CD4-positive, alpha-beta T cell treated with Interleukin-6 at 100 ng/mL for 8 hours (primary cell): Measurements from ENCODE around the gene VCL.
A peak's percentile ranks its signal among the peaks of the same experiment; 100 is the strongest.
"Not testable (repeated sequence)": the region's sequence is repeated elsewhere in the genome, so short reads cannot be mapped to it uniquely, and the experiment has no call there.

Experiments
- DNase-seq: peaks from one replicate; pipeline ENCODE4 v3.0.0-alpha.2; 2020; ENCODE audit warnings: mixed read lengths, low spot score

VCL gene

DNA sequence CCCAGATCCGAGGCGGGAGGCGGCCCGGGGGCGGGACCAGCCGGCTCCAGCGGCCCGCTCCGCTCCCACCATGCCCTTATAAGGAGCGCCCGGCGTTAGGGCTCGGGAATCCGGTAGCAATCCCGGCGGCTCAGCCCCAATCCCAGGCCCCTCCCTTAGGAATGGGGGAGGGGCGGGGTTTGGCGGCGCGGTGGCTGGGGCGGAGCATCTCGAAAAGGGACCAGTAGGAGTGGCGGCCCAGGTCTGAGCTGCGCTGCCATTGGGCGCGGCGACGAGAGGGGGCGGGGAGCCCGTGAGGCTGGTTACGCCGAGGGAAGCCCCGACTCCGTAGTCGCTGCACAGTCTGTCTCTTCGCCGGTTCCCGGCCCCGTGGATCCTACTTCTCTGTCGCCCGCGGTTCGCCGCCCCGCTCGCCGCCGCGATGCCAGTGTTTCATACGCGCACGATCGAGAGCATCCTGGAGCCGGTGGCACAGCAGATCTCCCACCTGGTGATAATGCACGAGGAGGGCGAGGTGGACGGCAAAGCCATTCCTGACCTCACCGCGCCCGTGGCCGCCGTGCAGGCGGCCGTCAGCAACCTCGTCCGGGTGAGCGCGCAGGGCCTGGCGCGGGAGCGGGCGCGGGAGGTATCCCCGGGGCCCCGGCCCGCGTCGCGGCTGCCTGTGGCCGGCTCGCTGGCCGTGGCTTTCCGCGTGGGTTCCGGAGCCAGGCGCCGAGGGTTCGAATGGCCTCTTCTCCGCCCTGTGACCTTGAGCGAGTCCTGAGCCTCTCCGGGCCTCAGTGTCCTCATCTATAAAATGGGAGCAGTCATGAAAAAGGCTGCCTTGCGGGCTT lies at the start of gene VCL:
TSS of gene VCL (plus strand) at position 330 of the 836 bp plus-strand sequence. CDS start at position 422, 92 bp downstream.
- DNase-seq, result peak; percentile 94

GRCh38 chr10:73948947-73949633 lies 48.8 kb upstream of the VCL start:
- no peak for DNase-seq

DNA sequence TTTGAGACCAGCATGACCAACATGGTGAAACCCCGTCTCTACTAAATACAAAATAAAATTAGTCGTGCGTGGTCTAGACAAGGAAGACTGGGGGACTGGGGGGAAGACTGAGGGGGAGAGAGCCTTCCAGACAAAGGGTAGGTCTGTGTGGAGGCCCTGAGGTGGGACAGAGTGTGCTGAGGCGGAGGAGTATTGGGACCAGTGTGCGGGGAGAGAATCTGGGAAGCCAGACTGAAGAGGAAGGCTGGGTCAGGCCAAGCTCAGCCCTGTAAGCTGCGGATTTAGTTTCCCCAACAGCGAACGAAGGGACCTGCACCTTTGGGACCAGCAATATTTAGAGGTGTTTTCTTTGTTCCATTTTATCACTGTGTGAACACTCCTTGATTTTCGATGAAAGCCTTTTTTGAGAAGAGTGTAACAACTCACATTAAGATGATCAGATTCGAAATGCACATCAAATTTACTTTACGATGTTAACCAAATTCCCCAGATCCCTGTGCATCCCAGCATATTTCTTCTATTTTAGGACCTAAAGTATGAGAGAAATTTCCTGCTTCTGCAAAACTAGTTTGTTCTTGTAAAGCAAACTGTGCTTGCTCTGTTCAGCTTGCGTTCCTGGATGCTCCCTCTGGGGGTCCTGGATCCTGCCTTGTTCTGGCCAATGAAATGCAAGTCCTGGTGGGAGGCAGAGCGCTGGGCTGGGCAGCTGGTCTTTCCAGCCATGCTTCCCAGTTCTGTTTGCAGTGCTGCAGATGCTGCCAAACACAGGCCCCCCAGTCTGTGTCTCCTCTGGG lies 47.6 kb upstream of the VCL start:
- no peak for DNase-seq

- no peak for DNase-seq
Measured at GRCh38 chr10:73953665-73954064, 44.3 kb upstream of the VCL start.

- no peak for DNase-seq
Measured at GRCh38 chr10:73954737-73955136, 43.2 kb upstream of the VCL start.

DNA sequence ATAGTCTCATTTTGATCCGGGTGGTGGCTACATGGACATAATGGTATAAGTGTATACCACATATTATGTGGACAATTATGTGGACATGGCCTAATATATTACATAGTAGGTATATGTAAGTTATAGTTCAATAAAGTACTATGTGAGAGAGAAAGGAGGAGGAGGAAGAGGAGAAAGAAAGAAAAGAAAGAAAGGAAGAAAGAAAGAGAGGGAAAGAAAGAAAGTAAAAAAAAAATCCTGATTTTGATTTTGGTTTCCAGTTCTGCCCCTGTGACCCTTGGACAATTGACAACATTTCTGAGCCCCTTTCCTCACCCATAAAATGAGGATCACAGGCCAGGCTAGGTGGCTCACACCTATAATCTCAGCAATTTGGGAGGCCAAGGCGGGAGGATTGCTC lies 42.2 kb upstream of the VCL start:
- DNase-seq, result no peak

DNA sequence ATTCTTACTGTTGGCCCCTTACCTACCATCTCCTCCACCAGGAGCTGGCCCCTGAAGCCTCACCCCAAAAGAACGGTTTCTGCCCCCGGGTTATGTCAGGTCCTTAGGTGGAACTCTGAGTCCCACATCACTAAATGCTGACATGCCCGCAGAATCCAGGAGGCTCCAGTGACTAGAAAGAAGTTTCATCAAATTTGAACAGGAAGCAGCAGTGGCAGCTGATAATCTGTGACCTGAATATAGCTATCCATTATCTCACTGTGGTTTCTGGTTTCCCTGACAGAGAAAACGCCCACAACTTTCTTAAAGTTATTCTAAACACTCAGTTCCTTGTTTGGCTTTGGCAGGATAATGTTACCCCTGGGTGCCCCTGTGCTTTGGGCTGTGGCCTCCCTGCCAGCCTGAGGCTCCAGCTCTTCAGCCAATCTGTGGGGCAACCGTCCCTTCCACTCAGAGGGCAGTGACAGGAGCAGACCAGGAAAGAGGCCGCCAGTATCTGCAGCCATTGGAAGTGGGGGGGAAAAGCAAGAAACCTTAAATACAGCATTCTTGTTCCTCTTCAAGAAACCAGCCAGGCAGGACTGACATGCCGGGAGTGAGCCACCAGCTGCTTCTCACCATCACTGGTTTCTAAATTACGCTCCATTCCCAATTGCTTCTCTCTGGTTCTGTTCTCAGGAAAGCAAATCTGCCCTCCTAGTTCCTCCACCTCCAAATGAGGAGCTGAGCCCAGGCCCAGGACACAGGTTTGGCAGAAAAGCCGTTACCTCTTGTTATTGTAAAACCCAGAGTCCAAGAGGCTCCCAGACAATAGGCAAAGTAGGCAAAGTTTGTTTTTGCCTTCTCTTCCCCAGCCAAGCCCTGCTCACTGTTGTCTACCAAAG lies 41.2 kb upstream of the VCL start:
- peak; percentile 53 for DNase-seq

DNA sequence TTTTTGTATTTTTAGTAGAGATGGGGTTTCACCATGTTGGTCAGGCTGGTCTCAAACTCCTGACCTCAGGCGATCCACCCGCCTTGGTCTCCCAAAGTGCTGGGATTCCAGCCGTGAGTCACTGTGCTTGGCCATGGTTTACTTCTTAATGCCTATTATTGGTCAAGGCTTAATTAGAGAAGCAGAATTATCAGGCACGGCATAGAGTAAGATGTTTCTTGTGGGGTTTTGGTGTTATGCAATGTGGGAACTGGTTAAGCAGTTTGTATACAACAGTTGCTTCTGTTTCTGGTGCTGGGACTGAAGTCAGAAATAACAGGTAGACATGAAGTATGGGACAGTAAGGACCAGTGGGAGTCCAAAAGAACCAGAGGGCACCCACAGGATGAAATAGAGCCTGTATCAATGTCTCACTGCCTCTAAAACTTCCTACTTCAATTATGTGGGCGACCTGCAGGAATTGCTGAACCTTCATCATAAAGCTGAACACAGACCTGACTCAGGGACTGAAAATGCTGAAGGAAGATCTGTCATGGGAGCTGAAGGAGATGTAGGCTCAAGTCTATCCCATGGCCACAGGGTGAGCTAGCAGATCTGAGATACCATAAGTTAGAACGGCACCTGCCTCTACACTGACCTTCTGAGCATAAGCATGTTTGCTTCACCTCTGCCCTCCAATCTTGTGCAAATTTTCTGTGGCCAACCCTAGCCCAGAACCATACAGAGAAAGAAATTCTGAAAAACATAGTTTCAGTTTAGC lies 38.3 kb upstream of the VCL start:
- no peak for DNase-seq

GRCh38 chr10:73962386-73962785 lies 35.5 kb upstream of the VCL start:
- no peak for DNase-seq

- not testable (repeated sequence) for DNase-seq
Measured at GRCh38 chr10:73963533-73963932, 34.4 kb upstream of the VCL start.

DNA sequence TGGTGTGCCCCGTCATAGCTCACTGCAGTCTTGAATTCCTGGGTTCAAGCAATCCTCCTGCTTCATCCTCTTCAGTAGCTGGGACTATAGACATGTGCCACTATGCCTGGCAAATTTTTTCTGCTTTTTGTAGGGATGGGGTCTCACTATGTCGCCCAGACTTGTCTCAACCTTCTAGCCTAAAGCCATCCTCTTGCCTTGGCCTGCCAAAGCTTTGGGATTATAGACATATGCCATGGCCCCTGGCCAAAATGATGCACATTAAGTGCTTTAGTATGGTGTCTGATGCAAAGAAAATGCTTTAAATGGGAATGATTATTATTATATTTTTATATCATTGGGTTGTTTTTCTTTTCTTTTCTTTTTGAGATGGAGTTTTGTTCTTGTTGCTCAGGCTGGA lies 33.2 kb upstream of the VCL start:
- DNase-seq, result no peak

DNA sequence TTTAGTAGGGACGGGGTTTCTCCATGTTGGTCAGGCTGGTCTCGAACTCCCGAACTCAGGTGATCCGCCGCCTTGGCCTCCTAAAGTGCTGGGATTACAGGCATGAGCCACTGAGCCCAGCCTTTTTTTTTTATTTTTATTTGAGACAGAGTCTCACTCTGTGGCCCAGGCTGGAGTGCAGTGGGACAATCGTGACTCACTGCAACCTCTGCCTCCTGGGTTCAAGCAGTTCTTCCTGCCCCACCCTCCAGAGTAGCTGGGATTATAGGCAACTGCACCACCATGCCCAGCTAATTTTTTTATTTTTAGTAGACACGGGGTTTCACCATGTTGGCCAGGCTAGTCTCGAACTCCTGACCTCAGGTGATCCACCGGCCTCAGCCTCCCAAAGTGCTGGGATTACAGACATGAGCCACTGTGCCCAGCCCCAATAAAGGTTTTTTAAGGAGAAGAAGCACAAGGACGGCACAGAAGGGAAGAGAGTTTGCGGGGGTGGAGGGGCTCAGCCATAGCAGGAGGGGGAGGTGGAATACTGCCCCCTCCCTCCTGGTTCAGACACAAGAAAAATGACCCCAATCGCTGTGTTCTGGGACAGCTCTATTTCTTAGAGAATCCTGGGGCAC lies 32.5 kb upstream of the VCL start:
- not testable (repeated sequence) for DNase-seq

DNA sequence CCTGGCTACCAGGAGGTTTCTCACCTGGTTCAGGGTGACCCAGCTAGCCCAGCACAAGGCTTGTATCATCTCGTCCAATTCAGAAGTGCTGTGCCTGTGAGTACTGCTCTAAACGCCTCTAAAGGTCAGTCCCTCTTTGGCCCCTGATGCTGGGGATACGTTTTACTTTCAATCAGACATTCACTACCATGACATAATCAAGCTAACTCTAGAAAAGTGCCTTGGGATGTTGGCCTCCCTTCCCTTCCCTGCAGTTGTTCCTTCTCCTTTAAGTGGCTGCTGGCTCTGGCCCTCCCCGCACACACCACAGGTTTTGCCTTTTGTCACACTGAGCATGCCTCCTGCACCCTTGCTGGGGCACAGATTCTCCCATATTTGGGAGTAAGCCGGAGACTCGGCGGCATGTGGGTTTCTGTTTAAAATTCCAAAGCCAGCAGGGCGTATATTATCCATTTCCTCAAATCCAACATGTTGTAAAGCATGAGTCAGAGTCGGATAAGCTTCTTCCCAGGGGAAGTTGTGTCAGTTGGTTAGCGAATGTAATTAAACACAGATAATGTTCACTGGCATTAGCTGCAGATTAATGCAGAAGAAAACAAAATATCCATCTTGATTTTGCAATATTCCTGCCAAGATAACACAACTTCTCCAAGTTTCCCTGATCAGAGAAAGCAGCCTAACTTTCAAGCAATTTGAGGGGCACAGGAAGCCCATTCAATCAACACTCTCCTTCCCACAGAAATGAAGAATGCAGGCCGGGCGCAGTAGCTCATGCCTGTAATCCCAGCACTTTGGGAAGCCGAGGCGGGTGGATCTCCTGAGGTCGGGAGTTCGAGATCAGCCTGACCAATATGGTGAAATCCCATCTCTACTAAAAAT lies 31.8 kb upstream of the VCL start:
- DNase-seq, result no peak

DNA sequence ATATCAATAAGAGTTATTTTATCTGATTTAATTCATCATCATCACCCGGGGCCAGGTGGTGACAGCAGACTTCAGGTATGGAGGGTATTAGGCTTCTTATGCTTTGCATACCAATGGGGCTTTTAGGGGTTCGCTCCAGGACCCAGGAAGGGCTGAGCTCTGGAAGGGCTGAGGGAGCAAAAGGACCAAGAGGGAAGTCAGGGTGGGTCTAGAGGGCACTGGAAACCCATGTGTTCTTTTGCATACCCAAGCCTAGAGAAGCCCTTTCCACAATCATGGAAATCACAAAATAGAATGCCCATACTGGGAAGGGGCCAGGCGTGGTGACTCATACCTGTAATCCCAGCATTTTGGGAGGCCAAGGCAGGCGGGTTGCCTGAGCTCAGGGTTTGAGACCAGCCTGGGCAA lies 30.9 kb upstream of the VCL start:
- DNase-seq, result no peak

DNA sequence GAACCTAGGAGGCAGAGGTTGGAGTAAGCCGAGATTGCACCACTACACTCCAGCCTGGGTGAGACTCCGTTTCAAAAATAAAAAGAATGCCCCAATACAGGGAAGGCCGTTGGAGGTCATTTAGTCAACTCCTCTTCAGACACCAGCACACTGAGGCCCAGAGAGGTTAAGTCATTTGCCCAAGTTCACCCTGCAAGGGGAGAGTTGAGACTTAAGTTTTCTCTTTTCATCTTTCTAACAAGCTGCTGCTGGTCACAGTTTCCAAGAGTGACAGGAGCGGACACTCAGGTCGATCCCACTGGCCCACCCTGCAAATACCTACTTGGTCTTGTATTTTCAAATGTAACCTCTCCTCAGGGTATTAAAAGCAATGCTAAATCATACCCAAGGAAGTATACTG lies 30.4 kb upstream of the VCL start:
- no peak for DNase-seq

DNA sequence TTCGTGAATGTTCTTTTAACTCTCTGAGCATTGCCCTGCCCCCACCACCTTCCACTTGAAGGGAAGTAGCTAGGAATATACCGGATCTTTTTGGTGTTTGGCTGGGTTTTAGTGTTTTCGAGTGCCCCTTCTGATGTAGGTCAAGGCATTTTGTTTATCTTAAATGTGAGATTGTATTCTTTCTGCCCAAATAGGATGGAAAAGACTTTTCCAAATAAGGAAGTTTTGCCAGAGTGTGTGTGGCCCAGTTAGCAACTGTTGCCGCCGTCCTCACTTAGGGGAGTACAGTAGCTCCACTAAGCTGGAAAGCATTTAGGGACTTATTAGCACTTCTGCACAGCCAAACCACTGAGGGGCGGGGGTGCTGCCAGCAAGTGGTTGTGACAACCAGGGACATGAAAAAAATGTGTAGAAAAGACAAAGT lies 29.8 kb upstream of the VCL start:
- DNase-seq, result no peak

GRCh38 chr10:73969224-73969841 lies 28.6 kb upstream of the VCL start:
- no peak for DNase-seq

DNA sequence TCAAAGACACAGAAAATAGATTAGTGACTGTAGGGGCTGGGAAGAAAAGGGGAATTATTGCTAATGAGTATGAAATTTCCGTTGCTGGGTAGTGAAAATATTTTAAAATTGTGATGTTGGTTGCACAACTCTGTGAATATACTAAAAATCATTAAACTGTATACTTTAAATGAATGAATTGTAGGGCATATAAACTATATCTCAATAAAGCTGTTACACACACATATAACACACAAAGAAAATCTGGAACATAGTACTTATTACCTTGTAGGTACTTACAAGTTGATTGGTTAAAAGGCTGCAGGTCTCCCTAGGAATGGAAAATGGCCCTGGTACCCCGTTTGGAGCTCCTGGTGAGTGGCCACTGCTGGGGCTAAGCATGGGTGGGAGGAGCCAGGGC lies 27.1 kb upstream of the VCL start:
- DNase-seq, result no peak
